CD4-positive, alpha-beta T cell (primary cell): Measurements from ENCODE around the gene SOS1. TPM values are rescaled to one million over a fixed set of nuclear protein-coding genes. Genes with fewer than 3 reads are reported as not detected.
A peak's percentile ranks its signal among the peaks of the same experiment; 100 is the strongest.

Experiments used
- ATAC-seq: fragments of 200-7000 bp; cut with Tn5 transposase; one replicate; pipeline ENCODE4 v1.10.0; 2022; ENCODE audit warnings: mild to moderate bottlenecking; ENCODE audit not compliant: poor library complexity
- CTCF ChIA-PET: fragments of 350-600 bp; sonication (Branson Sonifier 250); formaldehyde crosslinking; loops from one replicate; lab custom pipeline; 2021; ENCODE audit warnings: antibody characterized with exemption, inconsistent platforms; lab: Charles Lee
- POLR2A ChIA-PET: fragments of 350-600 bp; sonication (Branson Sonifier 250); formaldehyde crosslinking; loops from one replicate; lab custom pipeline; 2021; ENCODE audit warnings: antibody characterized with exemption, inconsistent platforms; lab: Charles Lee
- DNase-seq, 14 experiments: peaks; one replicate each; pipeline ENCODE4 v3.0.0-alpha.2; 2013 to 2020; ENCODE audit warnings: mixed read lengths in 2 of 14
- H3K27ac ChIP-seq, 2 donors: one replicate each; pipeline versions ENCODE4 v1.5.1 to v1.7.0; 2013; ENCODE audit warnings: low read length in 2 of 2, low read depth in 1 of 2, mild to moderate bottlenecking in 1 of 2
- H3K27me3 ChIP-seq, 2 experiments: 1 replicate in 1 of 2; 2 replicates in 1 of 2; pipeline versions ENCODE4 v1.6.1 to v1.7.0; 2013; ENCODE audit warnings: low read length in 2 of 2, control low read depth in 1 of 2, mild to moderate bottlenecking in 1 of 2, moderate library complexity in 1 of 2; ENCODE audit not compliant: insufficient read depth in 2 of 2, control insufficient read depth in 1 of 2
- H3K36me3 ChIP-seq: one replicate; pipeline ENCODE4 v1.6.1; 2013; ENCODE audit warnings: low read length, control low read depth; ENCODE audit not compliant: insufficient read depth
- H3K4me1 ChIP-seq: one replicate; pipeline ENCODE4 v1.6.1; 2013; ENCODE audit warnings: low read length, control low read depth; ENCODE audit not compliant: insufficient read depth
- H3K4me3 ChIP-seq: one replicate; pipeline ENCODE4 v1.5.1; 2013; ENCODE audit warnings: mild to moderate bottlenecking, low read length, moderate library complexity
- H3K9me3 ChIP-seq, 2 experiments: 1 replicate in 1 of 2; 2 replicates in 1 of 2; pipeline versions ENCODE4 v1.6.1 to v1.7.0; 2013; ENCODE audit warnings: low read length in 2 of 2, mild to moderate bottlenecking in 2 of 2, control low read depth in 1 of 2, moderate library complexity in 1 of 2; ENCODE audit not compliant: control insufficient read depth in 1 of 2, insufficient read depth in 1 of 2
- H3K27ac Mint-ChIP-seq: one replicate; pipeline ENCODE4 v1.8.0; 2020; ENCODE audit warnings: mixed read lengths
- H3K27me3 Mint-ChIP-seq: one replicate; pipeline ENCODE4 v1.8.0; 2021; ENCODE audit warnings: mixed read lengths
- H3K36me3 Mint-ChIP-seq: one replicate; pipeline ENCODE4 v1.8.0; 2021; ENCODE audit warnings: low read depth, mixed read lengths
- H3K4me1 Mint-ChIP-seq: one replicate; pipeline ENCODE4 v1.8.0; 2021; ENCODE audit warnings: low read depth, mixed read lengths
- H3K4me3 Mint-ChIP-seq: one replicate; pipeline ENCODE4 v1.8.0; 2020; ENCODE audit warnings: mild to moderate bottlenecking, mixed read lengths
- H3K9me3 Mint-ChIP-seq: one replicate; pipeline ENCODE4 v1.8.0; 2020; ENCODE audit warnings: mixed read lengths
- intact Hi-C, 2 experiments: fragments of 100-400 bp; cut with DNase I in 1 of 2; cut with micrococcal nuclease in 1 of 2; formaldehyde crosslinking; loops; one replicate each; pipeline versions ENCODE4 v1.15.1 to v1.9.0; 2023 to 2025; cut with DNase I, micrococcal nuclease
- total RNA-seq, 174 experiments: library from RNA in 2 of 174; stranded (reverse) in 2 of 174; gene quantifications; one replicate each; pipeline ENCODE4 v1.2.3 and lab custom pipeline; 2021 to 2026
- TF ChIP-seq, protein P1 (sequence below): fragments of 200-600 bp; IDR thresholded peaks from one replicate; pipeline ENCODE4 v1.8.0; 2022; ENCODE audit warnings: antibody characterized with exemption, mild to moderate bottlenecking

Gene SOS1
- total RNA-seq, 2 experiments from 2014 or later = 16.4 to 16.9 TPM

DNA sequence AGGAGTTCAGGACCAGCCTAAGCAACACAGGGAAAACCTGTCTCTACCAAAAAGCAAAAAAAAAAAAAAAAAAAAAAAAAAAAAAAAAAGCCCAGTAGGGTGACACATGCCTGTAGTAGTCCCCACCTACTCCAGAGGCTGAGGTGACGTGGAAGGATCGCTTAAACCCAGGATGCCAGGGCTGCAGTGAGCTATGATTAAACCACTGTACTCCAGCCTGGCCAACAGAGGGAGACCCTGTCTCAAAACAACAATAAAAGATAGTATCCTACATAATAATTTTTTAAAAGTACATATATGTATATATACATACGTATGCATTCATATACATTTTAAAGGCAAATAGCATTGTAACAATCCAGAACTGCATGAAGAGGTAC, 51.7 kb downstream of the SOS1 start:
- Mint-ChIP-seq H3K36me3 (peaks cover 20% of the 10 kb centered on the region), H3K27me3 (no peaks in the 10 kb centered on the region), H3K4me3 (no peak overlapping the region), H3K4me1 (peaks cover 19% of the 10 kb centered on the region), H3K27ac (peak overlapping the region; percentile 24), H3K9me3 (no peaks in the 10 kb centered on the region)
- ChIA-PET CTCF (interaction anchor here (1.2 to 9.6 kb wide), 2 partner anchors 51 to 160 kb away, joined by 6 to 58 read pairs; partner anchors contain the start of gene SOS1), POLR2A (no interaction called here)
- H3K27ac ChIP-seq = no peak overlapping the region
- H3K4me1 ChIP-seq = peaks cover 2% of the 10 kb centered on the region
- peaks cover 14% of the 10 kb centered on the region for H3K36me3 ChIP-seq
- peak in 5 of 14 experiments; percentile 0 to 45 (median 16) for DNase-seq
- no peak overlapping the region for H3K4me3 ChIP-seq
- intact Hi-C loops = no loop called here
- no peaks in the 10 kb centered on the region for H3K9me3 ChIP-seq
- no peaks in the 10 kb centered on the region for H3K27me3 ChIP-seq
- TF ChIP-seq, protein P1, sequence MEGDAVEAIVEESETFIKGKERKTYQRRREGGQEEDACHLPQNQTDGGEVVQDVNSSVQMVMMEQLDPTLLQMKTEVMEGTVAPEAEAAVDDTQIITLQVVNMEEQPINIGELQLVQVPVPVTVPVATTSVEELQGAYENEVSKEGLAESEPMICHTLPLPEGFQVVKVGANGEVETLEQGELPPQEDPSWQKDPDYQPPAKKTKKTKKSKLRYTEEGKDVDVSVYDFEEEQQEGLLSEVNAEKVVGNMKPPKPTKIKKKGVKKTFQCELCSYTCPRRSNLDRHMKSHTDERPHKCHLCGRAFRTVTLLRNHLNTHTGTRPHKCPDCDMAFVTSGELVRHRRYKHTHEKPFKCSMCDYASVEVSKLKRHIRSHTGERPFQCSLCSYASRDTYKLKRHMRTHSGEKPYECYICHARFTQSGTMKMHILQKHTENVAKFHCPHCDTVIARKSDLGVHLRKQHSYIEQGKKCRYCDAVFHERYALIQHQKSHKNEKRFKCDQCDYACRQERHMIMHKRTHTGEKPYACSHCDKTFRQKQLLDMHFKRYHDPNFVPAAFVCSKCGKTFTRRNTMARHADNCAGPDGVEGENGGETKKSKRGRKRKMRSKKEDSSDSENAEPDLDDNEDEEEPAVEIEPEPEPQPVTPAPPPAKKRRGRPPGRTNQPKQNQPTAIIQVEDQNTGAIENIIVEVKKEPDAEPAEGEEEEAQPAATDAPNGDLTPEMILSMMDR = no peak
- ATAC-seq = peak; percentile 51

DNA sequence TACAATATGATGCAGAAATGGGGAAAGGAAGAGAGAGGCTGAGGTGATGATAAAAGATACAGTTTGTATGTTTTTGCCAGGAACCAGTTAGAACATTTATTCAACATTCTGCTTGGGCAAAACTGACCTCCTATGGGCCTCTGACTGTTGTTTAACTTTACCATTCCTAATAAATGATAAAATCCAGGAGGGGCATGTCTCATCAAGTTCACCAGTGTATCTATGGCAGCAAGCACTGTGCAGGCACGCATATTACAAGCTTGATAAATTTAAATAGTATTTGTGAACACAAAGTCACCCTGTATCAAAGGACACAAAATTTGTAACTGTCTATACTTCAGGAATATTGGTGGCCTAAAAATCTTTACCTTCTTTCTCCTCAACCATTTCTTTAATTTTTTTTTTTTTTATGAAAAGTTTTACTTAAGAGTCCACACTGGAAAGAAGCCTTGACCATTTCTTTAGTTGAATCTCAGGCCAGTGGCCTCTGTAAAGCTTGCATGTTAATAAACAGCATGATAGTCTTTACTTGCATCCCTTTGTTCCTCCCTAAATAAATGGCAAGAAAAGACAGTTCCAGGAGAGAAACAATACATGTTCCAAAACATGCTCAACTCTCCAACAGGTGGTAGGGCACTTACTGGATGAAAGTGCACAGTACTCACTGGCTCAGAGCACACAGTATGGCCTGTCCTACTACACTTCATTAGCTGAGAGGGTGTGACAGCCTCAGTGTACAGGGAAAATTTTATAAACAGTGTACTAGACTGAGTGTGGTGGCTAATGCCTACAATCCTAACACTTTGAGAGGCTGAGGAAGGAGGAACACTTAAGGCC, 52.3 kb downstream of the SOS1 start:
- Mint-ChIP-seq H3K27me3 (no peaks in the 10 kb centered on the region), H3K9me3 (no peaks in the 10 kb centered on the region), H3K36me3 (peaks cover 20% of the 10 kb centered on the region), H3K4me1 (peaks cover 19% of the 10 kb centered on the region), H3K27ac (peak overlapping the region; percentile 24), H3K4me3 (no peak overlapping the region)
- H3K27ac ChIP-seq = no peak overlapping the region
- ATAC-seq = no peak
- no peak for DNase-seq
- CTCF ChIA-PET = interaction anchor here (1.2 to 9.6 kb wide), 2 partner anchors 52 to 160 kb away, joined by 6 to 58 read pairs; partner anchors contain the start of gene SOS1
- H3K36me3 ChIP-seq = peaks cover 14% of the 10 kb centered on the region
- H3K4me3 ChIP-seq = no peak overlapping the region
- no peaks in the 10 kb centered on the region for H3K9me3 ChIP-seq
- H3K27me3 ChIP-seq = no peaks in the 10 kb centered on the region
- intact Hi-C loops = no loop called here
- peaks cover 2% of the 10 kb centered on the region for H3K4me1 ChIP-seq
- TF ChIP-seq, protein P1 = no peak
- POLR2A ChIA-PET = no interaction called here

DNA sequence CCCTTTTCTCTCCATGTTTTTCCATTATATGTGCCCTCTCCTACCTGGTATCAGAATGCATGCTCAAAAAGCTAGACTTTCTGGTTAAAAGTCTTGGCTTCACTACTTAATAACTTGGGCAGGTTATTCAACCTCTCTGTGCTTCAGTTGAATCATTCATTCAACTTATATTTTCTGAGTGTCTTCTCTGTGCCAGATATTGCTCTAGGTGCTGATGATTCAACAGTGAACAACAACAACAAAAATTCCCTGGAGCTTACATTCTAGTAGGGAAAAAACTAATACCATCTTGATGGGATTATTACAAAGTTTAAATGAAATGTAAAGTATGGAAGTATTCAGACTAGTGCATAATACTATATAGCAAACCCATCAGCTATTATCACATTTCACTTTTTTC, 55.2 kb downstream of the SOS1 start:
- no peaks in the 10 kb centered on the region for H3K9me3 ChIP-seq
- DNase-seq (no peak), ATAC-seq (no peak)
- no peaks in the 10 kb centered on the region for H3K27me3 ChIP-seq
- ChIA-PET POLR2A (interaction anchor here (2.3 kb wide), 1 partner anchor 55 kb away, joined by 5 read pairs; the partner anchor contains the start of gene SOS1), CTCF (interaction anchor here (0.9 to 9.6 kb wide), 2 partner anchors 58 to 163 kb away, joined by 3 to 58 read pairs; no protein-coding TSS in a partner anchor)
- H3K27ac ChIP-seq = no peak overlapping the region
- H3K4me1 ChIP-seq = no peaks in the 10 kb centered on the region
- peaks cover 14% of the 10 kb centered on the region for H3K36me3 ChIP-seq
- peak overlapping the region; percentile 3 for H3K27ac Mint-ChIP-seq
- H3K4me1 Mint-ChIP-seq = peaks cover 7% of the 10 kb centered on the region
- H3K4me3 ChIP-seq = no peak overlapping the region
- no peaks in the 10 kb centered on the region for H3K27me3 Mint-ChIP-seq
- intact Hi-C loops = no loop called here
- TF ChIP-seq, protein P1 = no peak
- H3K36me3 Mint-ChIP-seq = peaks cover 20% of the 10 kb centered on the region
- no peak overlapping the region for H3K4me3 Mint-ChIP-seq
- no peaks in the 10 kb centered on the region for H3K9me3 Mint-ChIP-seq
